Cortex of kidney (tissue), 1 donor: ENCODE measurements around the gene GRIA1.
"Not testable (repeated sequence)": the region's sequence is repeated elsewhere in the genome, so short reads cannot be mapped to it uniquely, and the experiment has no call there.

Experiments
- DNase-seq: peaks from one replicate; lab custom pipeline; 2025; lab: John Stamatoyannopoulos, UW

GRIA1 gene

DNA sequence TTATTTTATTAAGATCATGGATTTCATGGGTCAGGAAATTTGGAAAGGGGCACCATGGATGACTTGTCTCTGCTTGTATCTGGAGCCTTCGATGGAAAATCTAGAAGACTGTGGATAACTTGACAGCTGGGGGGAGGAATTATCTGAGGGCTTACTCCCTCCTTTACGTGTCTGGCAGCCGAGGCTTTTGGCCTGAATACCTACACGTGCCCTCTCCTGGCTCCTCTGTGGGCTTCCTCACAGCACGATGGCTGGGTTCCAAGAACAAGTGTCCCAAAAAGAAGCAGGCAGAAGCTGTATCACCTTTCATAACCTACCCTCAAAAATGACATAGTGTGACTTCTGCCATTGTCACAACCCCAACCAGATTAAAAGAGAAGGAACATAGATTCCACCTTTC lies 228.9 kb downstream of the GRIA1 start:
- no peak for DNase-seq

DNA sequence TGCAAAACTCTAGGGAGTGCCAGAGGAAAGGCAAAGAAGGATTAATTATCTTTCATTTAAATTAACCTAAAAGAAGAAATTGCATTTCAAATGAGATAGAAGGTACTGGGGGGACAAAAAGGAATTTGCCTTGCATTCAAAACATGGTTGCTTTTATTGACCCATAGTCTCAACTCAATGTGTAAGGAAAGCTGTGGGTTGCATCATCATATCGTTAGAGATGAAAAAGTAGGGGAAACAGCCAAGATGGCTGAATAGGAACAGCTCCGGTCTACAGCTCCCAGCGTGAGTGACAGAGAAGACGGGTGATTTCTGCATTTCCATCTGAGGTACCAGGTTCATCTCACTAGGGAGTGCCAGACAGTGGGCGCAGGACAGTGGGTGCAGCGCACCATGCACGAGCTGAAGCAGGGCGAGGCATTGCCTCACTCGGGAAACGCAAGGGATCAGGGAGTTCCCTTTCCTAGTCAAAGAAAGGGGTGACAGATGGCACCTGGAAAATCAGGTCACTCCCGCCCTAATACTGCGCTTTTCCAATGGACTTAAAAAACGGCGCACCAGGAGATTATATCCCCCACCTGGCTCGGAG lies 232.6 kb downstream of the GRIA1 start:
- not testable (repeated sequence) for DNase-seq

DNA sequence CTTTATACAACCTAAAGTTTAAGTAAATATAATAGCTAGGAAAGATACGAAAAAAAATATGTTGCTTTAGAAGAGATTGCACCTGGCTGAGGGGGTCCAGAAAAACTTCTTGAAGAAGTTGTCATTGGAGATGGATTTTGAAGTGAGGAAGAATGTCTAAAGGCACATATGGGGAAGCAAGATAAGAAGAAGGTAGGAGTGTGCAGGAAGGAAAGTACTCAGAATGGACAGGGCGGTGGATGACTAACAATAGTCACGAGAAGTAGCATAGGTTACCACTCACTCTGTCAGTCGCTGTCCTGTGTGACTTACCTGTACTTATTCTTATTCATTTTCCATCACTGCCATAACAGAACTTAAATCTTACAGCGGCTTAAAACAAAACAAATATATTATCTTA lies 251.6 kb downstream of the GRIA1 start:
- no peak for DNase-seq

DNA sequence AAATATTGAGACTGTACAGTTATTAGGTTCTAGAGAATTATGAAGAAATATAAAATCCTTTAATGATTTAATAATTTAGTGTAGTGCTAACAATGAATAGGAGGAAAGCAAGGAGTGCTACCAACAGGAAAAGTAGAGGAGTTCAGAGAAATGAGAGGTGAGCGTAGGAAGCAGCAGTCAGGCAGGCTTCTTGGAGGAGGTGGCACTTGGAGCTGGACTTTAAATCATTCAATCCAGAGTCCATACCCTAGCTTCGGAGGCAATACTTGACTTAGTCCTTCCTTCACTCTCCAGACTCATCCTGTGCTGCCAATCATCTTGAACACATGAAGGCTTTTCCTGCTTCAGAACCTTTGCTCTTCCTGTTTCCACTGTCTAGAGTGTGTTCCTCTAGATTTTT lies 254.3 kb downstream of the GRIA1 start:
- no peak for DNase-seq

DNA sequence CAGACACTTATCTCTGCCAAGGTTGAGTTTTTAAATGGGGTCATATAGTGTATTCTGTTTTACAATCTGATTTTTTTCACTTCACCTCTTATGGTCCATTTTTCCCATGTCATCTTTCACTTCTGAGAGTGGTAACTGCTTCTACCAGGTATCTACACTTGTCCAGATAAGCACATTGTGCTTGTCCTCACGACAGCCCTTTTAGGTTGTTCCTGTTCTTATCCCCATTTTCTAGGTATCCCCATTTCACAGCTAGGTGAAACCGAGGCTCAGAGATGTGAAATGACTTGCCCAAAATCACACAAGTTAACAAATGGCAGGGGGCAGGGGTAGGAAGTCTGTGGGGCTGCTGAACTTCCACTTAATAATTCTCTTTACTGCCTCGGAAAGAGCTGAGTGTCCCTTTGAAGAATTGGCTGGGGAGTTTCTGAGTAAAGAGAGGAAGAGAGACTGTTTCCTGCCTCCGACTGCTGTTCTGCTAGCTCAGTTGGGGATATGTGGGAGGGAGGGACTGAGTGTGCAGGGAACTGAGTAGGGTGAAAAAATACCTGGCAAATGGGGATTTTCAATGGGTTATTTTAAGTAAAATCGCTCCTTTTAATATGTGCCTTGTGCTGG lies 255.4 kb downstream of the GRIA1 start:
- no peak for DNase-seq

DNA sequence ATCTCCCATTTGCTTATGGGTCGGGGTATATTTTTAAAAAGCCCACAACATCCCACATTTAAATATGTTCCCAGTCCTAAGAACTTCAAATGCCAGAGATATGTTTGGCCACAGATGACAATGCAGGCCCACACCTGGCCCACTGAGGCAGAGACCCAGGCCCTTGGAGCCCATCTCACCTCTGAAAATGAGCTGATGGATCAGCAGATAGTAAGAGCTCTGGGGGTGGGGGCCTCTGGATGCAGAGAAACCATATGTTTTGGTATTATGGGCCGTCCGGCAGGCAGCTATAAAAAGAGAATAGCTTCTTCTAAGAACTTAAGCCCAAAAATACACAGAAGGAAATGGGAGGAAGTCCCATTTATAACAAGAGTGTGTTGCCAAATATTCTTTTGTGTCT lies 256.0 kb downstream of the GRIA1 start:
- no peak for DNase-seq

DNA sequence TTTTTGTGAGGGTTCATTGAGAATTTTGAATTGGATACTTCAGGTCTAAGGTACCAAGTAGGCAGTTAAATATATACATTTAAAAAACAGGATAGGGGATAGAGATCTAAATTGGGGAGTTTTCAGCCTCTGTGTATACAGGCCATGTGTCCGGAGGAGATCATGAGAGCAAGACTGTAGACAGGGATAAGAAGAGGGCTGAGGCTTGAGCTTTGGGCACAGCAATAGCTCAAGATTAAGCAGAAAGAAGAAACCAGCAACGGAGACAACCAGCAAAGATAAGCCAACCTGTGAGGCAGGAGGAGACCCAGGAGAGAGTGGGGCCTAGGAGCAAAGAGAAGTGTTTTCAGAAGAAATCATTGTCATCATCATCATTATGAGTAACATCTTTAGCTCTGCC lies 258.4 kb downstream of the GRIA1 start:
- DNase-seq: no peak

DNA sequence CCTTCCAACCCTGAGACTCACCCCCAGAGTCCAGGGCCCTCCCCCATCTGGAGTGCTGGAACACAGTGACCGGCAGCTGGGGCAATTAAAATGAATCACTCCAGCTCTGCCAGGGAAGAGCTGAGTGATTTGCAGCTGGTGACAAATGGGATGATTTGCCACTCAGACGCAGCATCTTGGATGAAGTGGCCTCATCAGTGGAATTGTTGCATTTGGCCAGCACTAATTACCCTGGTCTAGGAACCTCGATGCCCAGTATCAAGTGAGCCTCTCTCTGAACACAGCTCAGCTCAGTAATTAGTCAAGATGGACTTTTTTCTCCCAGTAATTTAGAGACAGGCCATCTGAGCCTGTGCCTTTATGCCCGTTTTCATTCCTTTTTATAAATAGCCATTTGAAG lies 259.5 kb downstream of the GRIA1 start:
- DNase-seq: no peak

DNA sequence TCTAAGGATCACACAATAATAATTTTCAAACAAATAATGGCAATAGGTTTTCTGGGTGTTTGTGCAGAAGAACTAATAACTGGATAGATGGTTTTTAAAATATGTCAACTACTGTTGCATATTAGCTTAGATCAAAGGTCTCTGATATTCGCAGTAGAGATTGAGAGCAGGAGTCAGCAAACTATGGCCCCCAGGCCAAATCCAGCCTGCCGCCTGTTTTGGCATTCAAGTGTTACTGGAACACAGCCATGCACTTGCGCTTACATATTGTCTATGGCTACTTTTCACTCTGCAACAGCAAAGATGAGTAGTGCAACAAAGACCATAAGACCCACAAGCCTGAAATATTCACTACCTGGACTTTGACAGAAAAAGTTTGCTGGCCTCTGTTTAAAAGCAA lies 260.8 kb downstream of the GRIA1 start:
- DNase-seq: no peak

DNA sequence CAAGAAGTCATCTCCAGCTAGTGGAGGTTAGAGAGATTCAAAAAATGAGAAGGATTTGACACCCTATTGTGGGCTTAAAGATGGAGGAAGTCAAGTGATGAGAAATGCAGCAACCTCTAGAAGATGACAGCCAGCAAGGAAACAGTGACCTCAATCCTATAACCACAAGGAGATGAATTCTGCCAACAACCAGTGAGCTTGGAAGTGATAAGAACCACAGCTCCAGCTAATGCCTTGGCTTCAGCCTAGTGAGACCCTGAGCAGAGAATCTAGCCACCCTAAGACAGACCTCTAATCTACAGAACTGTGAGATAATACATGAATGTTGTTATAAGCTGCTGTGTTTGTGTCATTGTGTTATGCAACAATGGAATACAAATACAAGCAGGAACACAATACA lies 262.4 kb downstream of the GRIA1 start:
- DNase-seq: no peak

DNA sequence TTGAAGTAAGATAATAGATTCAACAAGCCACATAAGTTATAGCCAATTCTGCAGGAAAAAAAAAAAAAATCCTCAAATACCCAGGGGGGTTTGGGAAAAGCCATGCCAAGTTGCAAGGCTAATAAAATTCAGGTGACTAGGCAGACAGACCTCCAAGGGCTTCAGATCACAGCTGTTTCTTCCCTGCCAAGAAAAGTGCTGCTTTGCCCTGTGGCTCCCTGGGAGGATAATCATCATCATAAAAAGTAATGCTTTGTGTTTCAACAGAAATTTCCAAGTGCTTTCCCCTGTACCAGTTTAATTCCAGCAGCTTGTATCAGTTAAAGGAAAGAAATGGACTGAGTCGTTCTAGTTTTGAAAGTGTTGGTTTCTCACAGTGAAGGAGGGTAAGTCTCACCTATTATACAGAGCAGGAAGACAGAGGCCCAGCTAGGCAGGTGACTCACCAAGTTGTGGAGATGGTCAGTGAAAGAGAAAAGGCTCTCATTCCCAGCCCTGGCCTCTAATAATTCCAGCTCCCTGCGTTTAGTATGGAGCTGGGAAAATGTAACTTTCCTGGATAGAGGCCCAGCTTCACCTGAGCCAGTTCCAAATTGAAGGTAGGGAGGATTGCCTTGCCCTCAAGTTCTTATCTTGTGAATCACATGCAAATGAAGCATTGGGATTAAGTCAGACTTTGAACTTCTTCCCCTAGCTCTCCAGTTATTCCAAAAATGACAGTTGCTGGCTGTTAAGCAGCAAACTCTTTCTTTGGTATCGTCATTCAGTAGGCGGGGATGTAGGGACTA lies 263.4 kb downstream of the GRIA1 start:
- no peak for DNase-seq

DNA sequence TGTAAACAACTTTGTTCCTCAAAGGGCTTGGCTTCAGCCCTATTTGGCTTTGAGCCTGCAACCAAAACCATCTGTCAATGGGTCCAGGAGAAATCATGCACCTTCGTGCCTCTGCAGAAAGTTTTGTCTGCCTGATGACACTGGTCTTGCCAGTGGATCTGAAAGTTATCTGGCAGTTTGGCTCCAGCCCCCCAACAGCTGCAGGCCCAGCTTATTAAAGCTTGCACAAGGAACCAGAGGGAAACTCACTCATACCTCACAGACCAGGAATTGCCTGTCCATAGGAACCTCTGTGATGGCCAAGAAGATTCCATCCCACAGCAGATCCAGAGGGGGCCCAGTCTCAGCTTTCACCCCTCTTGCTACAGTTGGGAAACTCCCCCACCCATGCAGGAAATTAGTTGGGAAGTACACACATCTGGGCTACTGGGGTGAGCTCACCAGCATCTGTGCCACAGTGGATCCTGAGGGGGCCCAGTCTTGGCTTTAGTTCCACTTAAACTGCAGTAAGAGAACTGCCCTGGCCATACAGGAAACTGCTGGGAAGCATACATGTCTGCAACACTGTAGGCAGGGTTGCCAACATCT lies 265.5 kb downstream of the GRIA1 start:
- DNase-seq: no peak

DNA sequence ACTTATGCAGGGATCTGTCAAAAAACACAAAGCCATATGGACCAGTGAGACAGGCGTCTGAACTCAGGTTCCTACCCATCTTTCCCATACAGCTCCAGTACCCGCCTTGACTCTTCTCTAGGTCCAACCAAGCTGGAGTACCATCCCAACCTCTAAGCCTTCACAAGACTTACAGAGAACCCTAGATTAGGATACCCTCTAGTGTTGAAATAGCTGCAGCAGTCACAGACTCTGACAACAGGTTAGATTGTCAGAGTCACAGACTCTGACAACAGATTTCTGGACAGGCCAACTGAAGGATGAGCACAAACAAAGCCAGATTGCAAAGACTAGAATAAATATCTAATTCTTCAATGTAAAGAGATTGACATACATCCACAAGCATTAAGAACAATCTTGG lies 266.1 kb downstream of the GRIA1 start:
- no peak for DNase-seq

DNA sequence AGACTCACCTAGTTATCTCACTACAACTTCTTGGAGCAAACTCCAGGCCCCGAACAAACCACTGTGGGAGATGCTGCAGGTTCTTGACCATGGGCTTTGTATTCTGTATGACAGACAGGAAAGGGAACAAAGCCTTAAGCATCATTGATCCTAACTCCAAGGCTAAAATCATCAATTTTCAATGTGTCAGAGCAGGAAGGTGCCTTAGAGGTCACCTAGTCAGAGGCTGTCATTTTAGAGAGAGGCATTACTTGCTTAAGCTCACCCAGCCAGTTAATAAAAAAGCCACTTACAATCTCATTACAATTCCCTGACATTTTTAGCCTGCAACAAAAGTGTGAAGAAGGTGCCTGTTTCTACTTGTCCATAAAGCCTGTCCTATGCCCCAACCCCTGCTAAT lies 275.5 kb downstream of the GRIA1 start:
- no peak for DNase-seq

DNA sequence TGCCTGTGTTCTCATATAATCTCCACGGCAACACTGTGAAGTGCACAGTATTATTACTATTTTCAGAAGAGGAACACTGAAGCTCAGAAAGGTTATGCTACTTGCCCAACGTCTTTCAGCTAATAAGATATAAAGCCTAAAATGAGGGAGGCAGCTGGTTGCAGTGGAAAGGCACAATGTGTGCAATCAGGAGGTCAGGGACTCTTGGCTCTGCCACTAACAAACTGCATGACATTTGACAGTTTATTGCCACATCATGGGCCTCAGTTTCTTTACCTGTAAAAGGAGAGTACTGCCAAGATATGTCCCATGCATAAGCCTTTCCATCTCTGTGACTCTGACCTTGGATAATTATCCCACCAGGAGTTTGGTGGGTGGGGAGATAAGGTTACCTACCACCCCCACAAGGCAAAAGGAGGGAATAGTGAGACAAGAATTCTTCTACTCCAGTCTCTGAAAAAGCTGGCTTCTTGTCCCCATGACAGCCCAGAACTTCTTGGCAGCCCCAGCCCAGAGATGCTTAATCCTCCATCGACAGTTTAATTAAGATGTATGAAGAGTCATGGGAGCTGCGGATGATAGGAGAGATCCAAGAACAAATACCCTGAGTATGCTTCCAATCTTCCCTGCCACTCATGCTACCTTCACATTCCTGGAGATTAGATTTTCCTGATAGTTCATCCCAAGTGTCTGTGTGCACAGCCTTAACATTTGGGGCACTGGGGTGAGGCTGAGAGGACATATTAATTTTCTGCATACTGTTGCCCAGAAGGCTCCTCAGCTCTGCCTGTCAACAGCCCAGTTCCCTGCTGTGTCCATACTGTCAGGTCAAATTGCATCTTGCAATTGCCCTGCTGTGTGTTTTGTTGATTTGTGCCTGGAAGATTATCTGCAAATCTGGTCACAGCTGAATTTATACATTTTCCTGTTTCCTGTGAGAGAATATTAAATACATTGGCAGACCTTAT lies 277.0 kb downstream of the GRIA1 start:
- DNase-seq: no peak

DNA sequence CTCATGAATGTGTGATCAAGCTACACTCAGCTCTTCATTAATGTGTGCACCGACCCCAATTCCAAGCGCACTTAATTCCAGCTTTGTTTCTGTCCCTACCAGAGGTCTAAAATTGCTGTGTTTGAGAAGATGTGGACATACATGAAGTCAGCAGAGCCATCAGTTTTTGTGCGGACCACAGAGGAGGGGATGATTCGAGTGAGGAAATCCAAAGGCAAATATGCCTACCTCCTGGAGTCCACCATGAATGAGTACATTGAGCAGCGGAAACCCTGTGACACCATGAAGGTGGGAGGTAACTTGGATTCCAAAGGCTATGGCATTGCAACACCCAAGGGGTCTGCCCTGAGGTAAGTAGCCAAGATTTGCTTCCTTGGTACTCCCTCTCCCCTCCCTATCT lies 279.6 kb downstream of the GRIA1 start:
- DNase-seq: no peak

DNA sequence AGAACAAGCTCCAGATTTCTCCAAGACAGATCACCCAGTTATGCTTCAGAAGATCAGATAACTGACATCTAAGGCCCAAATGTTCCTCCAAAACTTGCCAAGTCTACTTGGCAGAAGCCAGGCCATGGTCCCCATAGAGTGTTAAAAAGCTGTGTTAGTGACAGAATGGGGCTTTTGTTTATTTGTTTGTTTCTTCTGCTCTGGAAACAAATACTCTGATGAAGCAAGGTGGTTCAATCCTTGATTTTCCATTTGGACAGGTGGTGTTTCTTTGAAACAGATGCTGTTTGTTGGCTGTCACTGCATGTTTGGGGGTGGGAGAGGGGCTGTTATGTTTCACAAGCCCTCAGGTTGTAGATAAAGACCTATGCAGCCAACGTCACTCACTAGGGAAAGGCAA lies 284.2 kb downstream of the GRIA1 start:
- no peak for DNase-seq

DNA sequence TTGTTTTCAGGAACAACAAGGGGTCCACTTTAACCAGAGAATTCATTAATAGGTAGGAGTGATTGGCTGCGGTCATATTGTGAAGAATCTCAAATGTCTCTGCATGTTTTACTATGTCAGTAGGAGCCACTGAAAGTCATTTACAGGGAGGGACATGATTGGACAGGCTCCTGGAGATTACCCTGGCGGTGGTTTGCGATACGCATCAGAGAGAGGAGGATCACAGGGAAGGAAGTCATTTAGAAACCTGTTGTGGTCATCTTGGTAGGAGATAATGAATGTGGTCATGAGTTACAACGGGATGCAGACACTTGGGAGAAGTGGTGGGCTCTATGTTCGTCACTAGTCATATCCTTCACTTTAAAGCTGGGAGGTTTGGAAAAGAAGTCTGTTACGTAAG lies 285.5 kb downstream of the GRIA1 start:
- no peak for DNase-seq

DNA sequence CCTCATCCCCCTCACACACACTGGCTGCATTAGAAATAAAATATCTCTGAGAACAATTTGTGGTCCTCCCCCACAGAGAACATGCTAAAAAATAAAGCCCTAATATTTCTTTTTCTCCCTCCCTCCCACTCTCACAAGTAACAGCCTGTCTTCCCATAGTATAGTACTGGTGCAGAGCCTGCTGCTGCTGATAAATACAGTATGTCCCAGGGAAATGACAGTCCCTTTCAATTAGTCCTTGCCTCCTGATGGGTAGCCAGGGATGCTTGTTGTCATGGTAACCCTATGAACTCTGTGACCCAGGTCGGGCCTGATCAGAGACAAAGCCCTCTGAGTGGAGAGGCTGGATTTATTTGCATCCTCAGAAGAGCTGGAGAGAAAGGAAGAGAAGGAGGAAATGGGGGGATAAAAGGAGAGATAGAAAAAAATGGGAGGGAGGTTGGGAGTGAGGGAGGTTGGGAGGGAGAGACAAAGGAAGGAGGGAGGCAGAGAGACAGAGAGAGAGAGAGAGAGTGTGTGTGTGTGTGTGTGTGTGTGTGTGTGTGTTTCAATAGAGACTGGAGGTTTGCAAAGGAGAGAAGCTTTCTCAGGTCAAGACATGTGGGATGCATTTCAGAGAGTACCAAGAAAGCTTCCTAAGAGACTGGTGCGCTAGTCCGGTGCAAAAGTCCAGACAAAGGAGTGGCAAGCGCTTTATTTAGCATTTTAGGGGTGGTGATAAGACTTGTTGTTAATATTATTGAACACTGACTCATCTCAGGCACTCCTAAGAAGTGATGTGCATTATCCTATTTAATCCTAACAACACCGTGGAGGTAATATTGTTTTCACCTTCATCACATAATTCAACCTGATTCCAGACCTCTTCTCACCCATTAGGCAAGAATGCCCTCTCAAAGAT lies 287.5 kb downstream of the GRIA1 start:
- no peak for DNase-seq

DNA sequence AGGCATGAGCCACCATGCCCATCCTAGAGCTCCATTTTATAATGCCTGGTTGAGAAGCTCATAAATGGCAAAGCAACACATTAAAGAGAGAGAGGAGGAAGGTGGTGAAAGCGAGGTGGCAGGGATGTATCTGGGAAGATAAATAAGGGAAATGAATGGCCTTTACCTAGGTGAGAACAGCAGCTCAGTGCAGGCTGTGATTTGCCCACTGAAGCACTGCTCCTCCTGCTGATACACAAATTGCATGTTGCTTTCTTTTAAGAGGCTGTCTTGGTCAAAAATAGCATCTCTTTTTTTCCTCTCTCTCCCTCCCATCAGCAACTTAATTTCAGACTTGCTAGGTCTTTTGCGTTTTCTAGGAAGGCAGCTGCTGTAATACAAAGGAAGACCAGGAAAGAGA lies 289.4 kb downstream of the GRIA1 start:
- no peak for DNase-seq
